Measurements from ENCODE around the gene SIDT2. TPM values are rescaled to one million over a fixed set of nuclear protein-coding genes. Genes with fewer than 3 reads are reported as not detected.
A peak's percentile ranks its signal among the peaks of the same experiment; 100 is the strongest.

The SIDT2 gene
- total and polyA plus RNA-seq, 2 of the 8 experiments (the other 6 are each of a cell fraction or from before 2014, with no cell fraction given): 18.5 to 21.1 TPM

DNA sequence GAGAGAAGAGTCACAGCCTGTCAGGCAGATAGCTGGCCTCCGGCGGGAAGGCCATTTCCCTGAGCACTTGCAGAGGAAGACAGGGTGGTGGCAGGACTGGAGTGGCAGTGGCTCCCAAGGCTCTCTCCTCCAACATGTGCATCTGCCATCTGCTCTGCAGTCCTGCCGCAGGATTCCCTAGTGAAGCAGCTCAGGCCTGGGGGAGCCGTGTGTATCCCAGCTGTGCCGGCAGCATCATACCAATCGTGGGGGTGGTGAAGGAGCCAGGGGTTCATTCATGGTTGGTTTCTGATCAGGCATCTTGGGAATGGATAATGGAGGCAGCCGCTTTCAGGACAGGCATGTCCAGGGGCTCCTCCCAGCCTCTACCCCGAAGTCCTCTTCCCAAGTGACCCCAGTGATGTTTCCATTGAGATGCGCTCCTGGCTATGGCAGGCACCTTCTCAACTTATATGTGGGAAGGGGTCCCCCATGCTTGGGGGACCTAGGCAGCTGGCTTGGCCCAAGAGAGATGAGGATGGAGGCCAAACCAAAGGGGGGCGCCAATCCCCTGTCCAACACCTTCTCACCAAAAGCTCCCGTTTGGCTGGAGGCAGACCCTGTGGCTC is 26.8 kb downstream of the SIDT2 start (continued):
- TF ChIP-seq, protein P1, sequence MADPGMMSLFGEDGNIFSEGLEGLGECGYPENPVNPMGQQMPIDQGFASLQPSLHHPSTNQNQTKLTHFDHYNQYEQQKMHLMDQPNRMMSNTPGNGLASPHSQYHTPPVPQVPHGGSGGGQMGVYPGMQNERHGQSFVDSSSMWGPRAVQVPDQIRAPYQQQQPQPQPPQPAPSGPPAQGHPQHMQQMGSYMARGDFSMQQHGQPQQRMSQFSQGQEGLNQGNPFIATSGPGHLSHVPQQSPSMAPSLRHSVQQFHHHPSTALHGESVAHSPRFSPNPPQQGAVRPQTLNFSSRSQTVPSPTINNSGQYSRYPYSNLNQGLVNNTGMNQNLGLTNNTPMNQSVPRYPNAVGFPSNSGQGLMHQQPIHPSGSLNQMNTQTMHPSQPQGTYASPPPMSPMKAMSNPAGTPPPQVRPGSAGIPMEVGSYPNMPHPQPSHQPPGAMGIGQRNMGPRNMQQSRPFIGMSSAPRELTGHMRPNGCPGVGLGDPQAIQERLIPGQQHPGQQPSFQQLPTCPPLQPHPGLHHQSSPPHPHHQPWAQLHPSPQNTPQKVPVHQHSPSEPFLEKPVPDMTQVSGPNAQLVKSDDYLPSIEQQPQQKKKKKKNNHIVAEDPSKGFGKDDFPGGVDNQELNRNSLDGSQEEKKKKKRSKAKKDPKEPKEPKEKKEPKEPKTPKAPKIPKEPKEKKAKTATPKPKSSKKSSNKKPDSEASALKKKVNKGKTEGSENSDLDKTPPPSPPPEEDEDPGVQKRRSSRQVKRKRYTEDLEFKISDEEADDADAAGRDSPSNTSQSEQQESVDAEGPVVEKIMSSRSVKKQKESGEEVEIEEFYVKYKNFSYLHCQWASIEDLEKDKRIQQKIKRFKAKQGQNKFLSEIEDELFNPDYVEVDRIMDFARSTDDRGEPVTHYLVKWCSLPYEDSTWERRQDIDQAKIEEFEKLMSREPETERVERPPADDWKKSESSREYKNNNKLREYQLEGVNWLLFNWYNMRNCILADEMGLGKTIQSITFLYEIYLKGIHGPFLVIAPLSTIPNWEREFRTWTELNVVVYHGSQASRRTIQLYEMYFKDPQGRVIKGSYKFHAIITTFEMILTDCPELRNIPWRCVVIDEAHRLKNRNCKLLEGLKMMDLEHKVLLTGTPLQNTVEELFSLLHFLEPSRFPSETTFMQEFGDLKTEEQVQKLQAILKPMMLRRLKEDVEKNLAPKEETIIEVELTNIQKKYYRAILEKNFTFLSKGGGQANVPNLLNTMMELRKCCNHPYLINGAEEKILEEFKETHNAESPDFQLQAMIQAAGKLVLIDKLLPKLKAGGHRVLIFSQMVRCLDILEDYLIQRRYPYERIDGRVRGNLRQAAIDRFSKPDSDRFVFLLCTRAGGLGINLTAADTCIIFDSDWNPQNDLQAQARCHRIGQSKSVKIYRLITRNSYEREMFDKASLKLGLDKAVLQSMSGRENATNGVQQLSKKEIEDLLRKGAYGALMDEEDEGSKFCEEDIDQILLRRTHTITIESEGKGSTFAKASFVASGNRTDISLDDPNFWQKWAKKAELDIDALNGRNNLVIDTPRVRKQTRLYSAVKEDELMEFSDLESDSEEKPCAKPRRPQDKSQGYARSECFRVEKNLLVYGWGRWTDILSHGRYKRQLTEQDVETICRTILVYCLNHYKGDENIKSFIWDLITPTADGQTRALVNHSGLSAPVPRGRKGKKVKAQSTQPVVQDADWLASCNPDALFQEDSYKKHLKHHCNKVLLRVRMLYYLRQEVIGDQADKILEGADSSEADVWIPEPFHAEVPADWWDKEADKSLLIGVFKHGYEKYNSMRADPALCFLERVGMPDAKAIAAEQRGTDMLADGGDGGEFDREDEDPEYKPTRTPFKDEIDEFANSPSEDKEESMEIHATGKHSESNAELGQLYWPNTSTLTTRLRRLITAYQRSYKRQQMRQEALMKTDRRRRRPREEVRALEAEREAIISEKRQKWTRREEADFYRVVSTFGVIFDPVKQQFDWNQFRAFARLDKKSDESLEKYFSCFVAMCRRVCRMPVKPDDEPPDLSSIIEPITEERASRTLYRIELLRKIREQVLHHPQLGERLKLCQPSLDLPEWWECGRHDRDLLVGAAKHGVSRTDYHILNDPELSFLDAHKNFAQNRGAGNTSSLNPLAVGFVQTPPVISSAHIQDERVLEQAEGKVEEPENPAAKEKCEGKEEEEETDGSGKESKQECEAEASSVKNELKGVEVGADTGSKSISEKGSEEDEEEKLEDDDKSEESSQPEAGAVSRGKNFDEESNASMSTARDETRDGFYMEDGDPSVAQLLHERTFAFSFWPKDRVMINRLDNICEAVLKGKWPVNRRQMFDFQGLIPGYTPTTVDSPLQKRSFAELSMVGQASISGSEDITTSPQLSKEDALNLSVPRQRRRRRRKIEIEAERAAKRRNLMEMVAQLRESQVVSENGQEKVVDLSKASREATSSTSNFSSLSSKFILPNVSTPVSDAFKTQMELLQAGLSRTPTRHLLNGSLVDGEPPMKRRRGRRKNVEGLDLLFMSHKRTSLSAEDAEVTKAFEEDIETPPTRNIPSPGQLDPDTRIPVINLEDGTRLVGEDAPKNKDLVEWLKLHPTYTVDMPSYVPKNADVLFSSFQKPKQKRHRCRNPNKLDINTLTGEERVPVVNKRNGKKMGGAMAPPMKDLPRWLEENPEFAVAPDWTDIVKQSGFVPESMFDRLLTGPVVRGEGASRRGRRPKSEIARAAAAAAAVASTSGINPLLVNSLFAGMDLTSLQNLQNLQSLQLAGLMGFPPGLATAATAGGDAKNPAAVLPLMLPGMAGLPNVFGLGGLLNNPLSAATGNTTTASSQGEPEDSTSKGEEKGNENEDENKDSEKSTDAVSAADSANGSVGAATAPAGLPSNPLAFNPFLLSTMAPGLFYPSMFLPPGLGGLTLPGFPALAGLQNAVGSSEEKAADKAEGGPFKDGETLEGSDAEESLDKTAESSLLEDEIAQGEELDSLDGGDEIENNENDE (IDR thresholded peaks at IDR 0.05; ENCODE audit: insufficient replicate concordance, low read length): no peak
- peak; percentile 67 for TF ChIP-seq POLR2AphosphoS5 (IDR thresholded peaks at IDR 0.05; ENCODE audit: low read depth, low read length)

Measured in H1 (cell line).